GM21367 (cell line): ENCODE results near the gene GMPR2.

Experiments used
- ATAC-seq: cut with Tn5 transposase; IDR thresholded peaks from one replicate; pipeline ENCODE4 v1.9.1; 2021; ENCODE audit not compliant: unreplicated experiment

Gene GMPR2

GRCh38 chr14:24232645-24233537 is at the start of gene GMPR2:
GMPR2 (plus strand) TSS chr14:24232929; CDS start chr14:24233254, 325 bp downstream.
- ATAC-seq, result peak; percentile 47

- ATAC-seq, result no peak
Observed at GRCh38 chr14:24183014-24183481, 49.7 kb upstream of the GMPR2 start.

- no peak for ATAC-seq
Observed at GRCh38 chr14:24184104-24184970, 48.4 kb upstream of the GMPR2 start.

GRCh38 chr14:24185026-24185425 is 47.7 kb upstream of the GMPR2 start:
- ATAC-seq, result no peak

GRCh38 chr14:24185741-24186140 is 47.0 kb upstream of the GMPR2 start:
- ATAC-seq, result no peak

GRCh38 chr14:24186831-24187538 is 45.7 kb upstream of the GMPR2 start:
- no peak for ATAC-seq

GRCh38 chr14:24187539-24187915 is 45.2 kb upstream of the GMPR2 start:
- ATAC-seq, result no peak

GRCh38 chr14:24188251-24189058 is 44.3 kb upstream of the GMPR2 start, which contains the start of gene IPO4:
IPO4 (minus strand) TSS chr14:24188816; CDS start chr14:24188787, 29 bp downstream.
- ATAC-seq, result peak; percentile 84

- ATAC-seq, result no peak
Observed at GRCh38 chr14:24189059-24189375, 43.7 kb upstream of the GMPR2 start.

- ATAC-seq, result no peak
Observed at GRCh38 chr14:24189460-24189859, 43.3 kb upstream of the GMPR2 start.

GRCh38 chr14:24190416-24190815 is 42.3 kb upstream of the GMPR2 start:
- no peak for ATAC-seq

- ATAC-seq, result no peak
Observed at GRCh38 chr14:24192933-24193332, 39.8 kb upstream of the GMPR2 start.

- ATAC-seq, result no peak
Observed at GRCh38 chr14:24194186-24194872, 38.4 kb upstream of the GMPR2 start.

GRCh38 chr14:24194873-24195185 is 37.9 kb upstream of the GMPR2 start:
- no peak for ATAC-seq

- peak; percentile 82 for ATAC-seq
Observed at GRCh38 chr14:24195186-24196070, 37.3 kb upstream of the GMPR2 start, which contains the start of gene TM9SF1. TM9SF1 (minus strand) TSS chr14:24195441; CDS start chr14:24195019, 422 bp downstream.

- no peak for ATAC-seq
Observed at GRCh38 chr14:24196071-24197055, 36.4 kb upstream of the GMPR2 start.

- no peak for ATAC-seq
Observed at GRCh38 chr14:24197056-24197450, 35.7 kb upstream of the GMPR2 start.
